ENCODE results near the gene PCSK5.

- TF ChIP-seq POLR2A (IDR thresholded peaks at IDR 0.05; ENCODE audit: low read length), result no peak
- TF ChIP-seq GATA1 (IDR thresholded peaks at IDR 0.05; ENCODE audit: low read depth, low read length), result no peak
Observed at GRCh38 chr9:76310991-76311390, 420.5 kb downstream of the PCSK5 start.
